ENCODE results near the gene NDUFS5.
"Not testable (repeated sequence)": the region's sequence is repeated elsewhere in the genome, so short reads cannot be mapped to it uniquely, and the experiment has no call there.

The NDUFS5 gene

DNA sequence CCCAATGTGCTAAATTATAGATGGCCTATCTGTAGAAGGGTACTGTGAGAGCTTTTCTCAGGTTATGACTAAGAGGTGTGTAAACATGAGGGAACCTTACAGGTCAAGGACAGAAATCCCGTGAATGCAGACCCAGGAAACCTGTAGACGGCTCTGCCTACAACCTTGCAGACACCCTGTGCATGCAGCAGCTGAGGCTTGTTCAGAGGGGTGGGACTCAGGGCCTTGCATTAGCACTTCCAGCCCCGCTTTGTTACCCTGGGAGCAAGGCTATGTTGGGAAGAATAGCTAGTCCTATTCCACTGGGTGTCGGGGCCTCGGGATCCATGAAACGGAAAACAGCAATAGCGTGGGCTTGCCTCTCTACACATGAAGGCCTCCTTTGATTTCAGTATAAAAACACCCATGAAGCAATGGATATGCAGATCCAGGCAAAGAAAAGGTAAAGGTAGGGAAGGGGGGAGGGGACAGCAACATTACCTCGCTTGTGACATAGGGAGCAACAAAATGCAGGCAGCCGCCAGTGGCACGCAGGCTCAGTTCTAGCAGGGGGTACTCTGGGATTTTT lies 9.5 kb upstream of the NDUFS5 start:
- DNase-seq: no peak

- DNase-seq: no peak
These were observed 8.9 kb upstream of the NDUFS5 start for GRCh38 chr1:39017266-39017665.

DNA sequence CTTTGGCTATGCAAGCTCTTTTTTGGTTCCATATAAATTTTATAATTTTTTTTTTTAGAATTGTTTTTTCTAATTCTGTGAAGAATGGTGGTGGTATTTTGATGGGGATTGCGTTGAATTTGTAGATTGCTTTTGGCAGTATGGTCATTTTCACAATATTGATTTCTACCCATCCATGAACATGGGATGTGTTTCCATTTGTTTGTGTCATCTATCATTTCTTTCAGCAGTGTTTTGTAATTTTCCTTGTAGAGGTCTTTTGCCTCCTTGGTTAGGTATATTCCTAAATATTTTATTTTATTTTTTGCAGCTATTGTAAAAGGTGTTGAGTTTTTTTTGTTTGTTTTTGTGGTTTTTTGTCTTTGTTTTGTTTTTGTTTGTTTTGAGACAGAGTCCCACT lies 5.7 kb upstream of the NDUFS5 start:
- not testable (repeated sequence) for DNase-seq

GRCh38 chr1:39021426-39021825 lies 4.7 kb upstream of the NDUFS5 start:
- no peak for DNase-seq

GRCh38 chr1:39023140-39023539 lies 3.0 kb upstream of the NDUFS5 start:
- DNase-seq: no peak

DNA sequence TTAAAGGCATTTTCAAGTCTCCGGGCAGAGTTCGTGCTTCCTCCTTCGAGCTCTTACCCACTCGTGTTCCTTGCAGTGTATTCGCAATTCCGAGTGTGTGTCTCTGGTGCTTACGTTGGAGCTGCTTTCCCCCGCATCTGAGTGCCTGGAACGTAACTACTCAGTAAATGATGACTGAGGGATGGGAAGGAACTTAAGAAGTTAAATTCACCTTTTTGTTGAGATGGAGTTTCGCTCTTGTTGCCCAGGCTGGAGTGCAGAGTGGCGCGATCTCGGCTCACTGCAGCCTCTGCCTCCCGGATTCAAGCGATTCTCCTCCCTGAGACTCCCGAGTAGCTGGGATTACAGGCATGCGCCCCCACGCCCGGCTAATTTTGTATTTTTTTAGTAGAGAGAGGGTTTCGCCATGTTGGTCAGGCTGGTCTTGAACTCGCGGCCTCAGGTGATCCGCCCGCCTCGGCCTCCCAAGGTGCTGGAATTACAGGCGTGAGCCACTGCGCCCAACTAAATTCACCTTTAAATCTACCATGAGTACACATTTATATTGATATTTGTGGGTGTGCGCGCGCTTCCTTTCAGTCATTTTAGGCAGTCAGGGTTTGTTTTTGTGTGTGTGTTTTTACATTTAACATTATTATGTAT lies 837 bp downstream of the NDUFS5 start:
- no peak for DNase-seq

GRCh38 chr1:39034114-39034654 lies 8.0 kb downstream of the NDUFS5 start:
- no peak for DNase-seq

DNA sequence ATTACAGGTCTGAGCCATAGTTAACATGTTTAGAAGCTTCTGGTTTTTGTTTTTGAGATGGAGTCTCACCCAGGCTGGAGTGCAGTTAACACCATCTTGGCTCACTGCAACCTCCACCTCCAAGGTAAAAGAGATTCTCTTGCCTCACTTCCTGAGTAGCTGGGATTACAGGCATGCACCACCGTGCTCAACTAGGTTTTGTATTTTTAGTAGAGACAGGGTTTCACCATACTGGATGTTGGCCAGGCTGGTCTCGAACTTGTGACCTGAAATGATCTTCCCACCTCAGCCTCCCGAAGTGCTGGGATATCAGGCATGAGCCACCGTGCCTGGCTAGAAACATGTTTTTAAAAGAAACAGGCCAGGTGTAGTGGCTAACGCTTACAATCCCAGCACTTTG lies 10.5 kb downstream of the NDUFS5 start:
- no peak for DNase-seq

GRCh38 chr1:39043513-39043912 lies 17.4 kb downstream of the NDUFS5 start:
- no peak for DNase-seq

DNA sequence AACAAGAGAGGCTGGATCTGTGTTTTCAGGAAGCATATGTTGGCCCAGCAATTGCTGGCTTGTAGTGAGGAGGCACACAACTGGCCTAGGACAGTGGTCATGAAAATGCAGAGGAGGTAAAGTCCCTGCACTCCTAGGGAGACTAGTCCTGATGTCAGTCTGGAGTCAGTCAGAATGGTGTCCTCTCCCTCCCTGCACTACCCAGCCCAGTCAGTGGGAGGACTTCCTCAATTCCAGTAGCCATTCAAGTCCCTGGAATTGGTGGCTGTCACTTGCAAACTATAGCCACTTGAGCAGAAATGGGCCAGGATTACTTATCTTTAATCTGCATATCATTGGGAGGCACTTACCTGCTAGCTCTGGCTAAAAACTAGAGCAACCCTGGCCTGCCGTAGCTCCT lies 18.6 kb downstream of the NDUFS5 start:
- peak; percentile 43 for DNase-seq

DNA sequence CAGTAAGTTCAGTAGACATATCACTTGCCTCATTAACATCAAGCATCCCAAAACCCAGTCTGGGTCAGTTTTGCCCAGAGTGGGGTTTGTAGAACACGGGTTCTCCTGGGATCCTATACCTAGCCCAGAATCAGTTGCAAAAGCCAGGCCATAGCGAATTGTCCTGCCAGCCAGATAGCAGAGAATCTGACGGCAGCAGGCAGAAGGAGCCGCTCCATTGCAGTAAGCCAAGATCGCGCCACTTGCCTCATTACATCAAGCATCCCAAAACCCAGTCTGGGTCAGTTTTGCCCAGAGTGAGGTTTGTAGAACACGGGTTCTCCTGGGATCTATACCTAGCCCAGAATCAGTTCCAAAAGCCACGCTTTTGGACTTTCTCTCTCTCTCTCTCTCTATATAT lies 19.1 kb downstream of the NDUFS5 start:
- DNase-seq: no peak

DNA sequence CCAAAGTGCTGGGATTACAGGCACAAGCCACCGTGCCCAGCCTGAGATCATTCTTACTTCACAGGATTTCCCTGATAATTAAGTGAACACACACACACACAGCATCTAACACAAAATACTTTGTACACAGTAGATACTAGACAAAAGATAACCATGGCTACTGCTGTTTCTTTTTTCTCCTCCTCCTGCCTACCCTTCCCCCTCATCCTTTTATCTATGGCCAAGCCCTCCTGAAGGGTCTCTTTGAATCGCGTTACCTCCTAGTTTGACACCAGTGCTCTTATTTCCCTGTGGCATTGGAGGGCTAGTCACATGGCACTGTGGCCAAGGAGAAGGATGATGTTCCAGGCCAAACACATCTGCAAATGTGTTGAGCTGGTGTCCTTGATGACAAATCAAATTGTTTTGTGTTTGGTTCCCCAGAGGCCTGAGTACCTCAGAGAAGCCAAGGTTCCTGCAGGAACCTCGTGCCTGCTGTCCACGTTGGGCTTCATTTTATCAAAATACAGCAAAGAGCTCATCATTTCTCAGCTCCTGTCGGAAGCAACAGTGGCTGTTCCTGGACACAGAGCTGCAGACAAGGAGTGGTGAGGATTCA lies 20.6 kb downstream of the NDUFS5 start:
- DNase-seq: peak; percentile 52

DNA sequence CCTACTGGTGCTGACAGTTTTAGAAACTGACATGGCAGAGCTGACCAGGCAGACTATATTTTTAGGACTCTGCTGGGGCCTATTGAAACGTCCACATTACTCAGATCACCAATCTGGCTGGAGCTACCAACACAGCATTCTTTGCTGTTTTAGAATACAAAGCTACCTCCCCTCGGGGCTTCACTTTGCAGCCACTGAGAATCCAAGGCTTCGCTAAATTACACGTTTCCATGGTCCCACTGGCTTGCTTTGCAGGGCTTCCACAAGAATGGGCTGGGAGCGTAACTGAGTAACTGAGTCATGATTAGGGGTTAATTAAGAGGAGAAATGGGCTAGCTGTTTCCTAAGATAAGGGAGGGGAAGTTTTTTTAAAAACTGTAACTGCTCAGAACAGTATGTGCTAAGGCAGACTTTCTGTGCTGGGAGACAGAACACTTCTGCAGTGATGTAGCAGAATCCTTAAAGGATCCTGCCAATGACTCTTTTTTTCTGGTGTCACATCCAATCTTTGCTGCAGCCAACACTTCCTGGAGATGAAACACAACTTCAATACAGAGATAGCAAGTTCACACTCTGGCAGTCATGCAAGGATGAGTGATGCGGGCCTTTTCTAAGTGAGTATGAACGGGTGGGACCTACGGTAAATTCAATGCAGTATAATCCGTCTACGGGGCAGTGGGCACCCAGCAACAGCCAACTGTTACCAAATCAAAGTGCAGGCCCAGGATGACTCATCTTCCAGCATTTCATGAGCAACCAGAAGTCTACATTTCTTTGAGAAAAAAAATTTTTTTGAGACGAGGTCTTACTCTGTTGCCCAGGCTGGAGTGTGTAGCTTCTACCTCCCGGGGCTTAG lies 21.5 kb downstream of the NDUFS5 start:
- DNase-seq: peak; percentile 94

DNA sequence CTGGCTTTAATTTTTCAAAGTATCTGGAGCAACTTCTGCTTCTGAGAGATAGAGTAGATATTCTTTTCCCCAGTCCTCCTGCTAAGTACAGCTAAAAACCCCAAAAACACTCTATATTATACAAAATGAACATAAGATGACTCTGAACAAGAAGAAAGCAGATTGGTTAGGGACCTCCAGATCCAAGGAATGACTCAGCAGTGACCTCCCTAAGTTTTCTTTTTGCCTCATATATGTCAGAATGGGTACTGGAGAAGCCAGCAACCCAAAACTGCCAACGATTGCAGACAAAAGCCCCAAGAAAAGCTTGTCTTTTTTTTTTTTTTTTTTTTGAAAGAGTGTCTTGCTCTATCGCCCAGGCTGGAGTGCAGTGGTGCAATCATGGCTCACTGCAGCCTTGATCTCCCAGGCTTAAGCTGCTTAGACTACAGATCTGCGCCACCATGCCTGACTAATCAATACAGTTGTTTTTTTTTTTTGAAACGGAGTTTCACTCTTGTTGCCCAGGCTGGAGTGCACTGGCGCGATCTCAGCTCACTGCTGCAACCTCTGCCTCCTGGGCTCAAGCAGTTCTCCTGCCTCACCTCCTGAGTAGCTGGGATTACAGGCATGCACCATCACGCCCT lies 22.7 kb downstream of the NDUFS5 start:
- DNase-seq: peak; percentile 42

DNA sequence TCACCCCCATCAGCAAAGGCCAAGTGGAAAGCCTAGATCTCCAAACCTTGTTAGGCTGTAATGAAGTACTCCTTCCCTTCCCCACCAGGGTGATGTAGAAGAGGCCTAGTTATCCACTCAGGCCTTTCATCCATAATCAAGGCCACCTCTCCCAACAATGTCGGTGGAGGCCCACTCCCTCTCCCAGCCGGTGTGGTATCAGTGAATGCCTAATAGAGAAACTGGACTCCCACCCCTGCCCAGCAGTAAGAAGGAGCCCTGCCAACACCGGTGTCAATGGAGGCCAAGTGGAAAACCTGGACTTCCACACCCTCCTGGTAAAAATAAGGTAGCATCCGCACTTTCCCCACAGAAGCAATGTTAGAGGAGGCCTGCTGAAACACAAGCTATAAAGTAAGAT lies 23.9 kb downstream of the NDUFS5 start:
- no peak for DNase-seq

- not testable (repeated sequence) for DNase-seq
These were observed 25.2 kb downstream of the NDUFS5 start for GRCh38 chr1:39051193-39051850.

GRCh38 chr1:39051956-39052355 lies 25.8 kb downstream of the NDUFS5 start:
- no peak for DNase-seq

- not testable (repeated sequence) for DNase-seq
These were observed 29.1 kb downstream of the NDUFS5 start for GRCh38 chr1:39055213-39055710.

DNA sequence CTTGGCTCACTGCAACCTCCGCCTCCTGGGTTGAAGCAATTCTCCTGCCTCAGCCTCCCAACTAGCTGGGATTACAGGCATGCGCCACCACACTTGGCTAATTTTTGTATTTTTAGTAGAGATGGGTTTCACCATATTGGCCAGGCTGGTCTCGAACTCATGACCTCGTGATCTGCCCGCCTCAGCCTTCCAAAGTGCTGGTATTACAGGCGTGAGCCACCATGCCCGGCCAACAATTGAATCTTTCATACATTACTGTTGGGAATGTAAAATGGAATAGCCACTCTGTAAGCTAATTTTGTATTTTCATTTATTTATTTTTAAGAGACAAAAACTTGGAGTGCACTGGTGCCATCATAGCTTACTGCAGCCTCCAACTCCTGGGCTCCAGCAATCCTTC lies 35.4 kb downstream of the NDUFS5 start:
- not testable (repeated sequence) for DNase-seq

- DNase-seq: no peak
These were observed 35.8 kb downstream of the NDUFS5 start for GRCh38 chr1:39061951-39062350.

- no peak for DNase-seq
These were observed 37.0 kb downstream of the NDUFS5 start for GRCh38 chr1:39063191-39063590.

- peak; percentile 41 for DNase-seq
These were observed 37.6 kb downstream of the NDUFS5 start for GRCh38 chr1:39063775-39064174.

Data from hematopoietic multipotent progenitor cell treated with erythropoietin and hydrocortisone succinate and interleukin-3 and kit ligand, for 6 days (in vitro differentiated cells).